ENCODE measurements around the gene ASB1.

The ASB1 gene

GRCh38 chr2:238499731-238500580 lies 73.2 kb downstream of the ASB1 start:
- Histone ChIP-seq H3K4me3 (ENCODE audit: insufficient read depth, low read depth, low read length) (no peak overlapping the region), H3K27ac (ENCODE audit: insufficient read depth, low read depth, low read length, poor library complexity, severe bottlenecking) (no peak overlapping the region), H3K4me1 (ENCODE audit: control insufficient read depth, insufficient read depth, low read length) (no peaks in the 10 kb centered on the region), H3K36me3 (ENCODE audit: control insufficient read depth, insufficient read depth, low read length) (no peaks in the 10 kb centered on the region), H3K9me3 (ENCODE audit: control insufficient read depth, low read length) (no peaks in the 10 kb centered on the region), H3K27me3 (ENCODE audit: control insufficient read depth, insufficient read depth, low read length, poor library complexity, severe bottlenecking) (no peaks in the 10 kb centered on the region)
- WGBS, 2 experiments: 93 to 94% methylated on average over 20 to 21 of the region's 21 CpGs

GRCh38 chr2:238501311-238501710 lies 74.6 kb downstream of the ASB1 start:
- no peak overlapping the region for H3K27ac ChIP-seq (ENCODE audit: insufficient read depth, low read depth, low read length, poor library complexity, severe bottlenecking)
- no peaks in the 10 kb centered on the region for H3K36me3 ChIP-seq (ENCODE audit: control insufficient read depth, insufficient read depth, low read length)
- no peak overlapping the region for H3K4me3 ChIP-seq (ENCODE audit: insufficient read depth, low read depth, low read length)
- H3K27me3 ChIP-seq (ENCODE audit: control insufficient read depth, insufficient read depth, low read length, poor library complexity, severe bottlenecking): no peaks in the 10 kb centered on the region
- H3K4me1 ChIP-seq (ENCODE audit: control insufficient read depth, insufficient read depth, low read length): no peaks in the 10 kb centered on the region
- H3K9me3 ChIP-seq (ENCODE audit: control insufficient read depth, low read length): no peaks in the 10 kb centered on the region
- WGBS, 2 experiments: 93 to 96% methylated on average over 5 of the region's 5 CpGs

Measured in ectodermal cell (in vitro differentiated cells).